AG04450 (cell line): ENCODE results near the gene SCAP. TPM values are rescaled to one million over a fixed set of nuclear protein-coding genes. Genes with fewer than 3 reads are reported as not detected.

ENCODE experiments used
- CTCF ChIA-PET: fragments of 300-600, 350-600 bp; formaldehyde crosslinking; extraction: SDS; loops from one replicate; lab custom pipeline; 2022; ENCODE audit warnings: antibody characterized with exemption, inconsistent platforms; lab: Charles Lee
- POLR2A ChIA-PET: fragments of 350-600 bp; formaldehyde crosslinking; extraction: SDS; loops from one replicate; lab custom pipeline; 2021; ENCODE audit warnings: antibody characterized with exemption, inconsistent platforms; lab: Yijun Ruan, JAX
- DNase-seq: peaks from one replicate; pipeline ENCODE4 v3.0.0-alpha.2; 2011; ENCODE audit warnings: low read depth, low spot score
- H3K27ac ChIP-seq: one replicate; pipeline ENCODE4 v1.5.1; 2012; ENCODE audit warnings: low read depth, low read length, control low read depth
- H3K27me3 ChIP-seq: one replicate; pipeline ENCODE4 v1.6.0; 2012; ENCODE audit warnings: low read length; ENCODE audit not compliant: control insufficient read depth, insufficient read depth
- H3K4me3 ChIP-seq: 2 replicates; pipeline ENCODE4 v1.5.1; 2011; ENCODE audit warnings: mild to moderate bottlenecking, low read depth, low read length, control low read depth
- H3K9me3 ChIP-seq: 2 replicates; pipeline ENCODE4 v1.5.1; 2012; ENCODE audit warnings: low read length; ENCODE audit not compliant: control insufficient read depth, insufficient read depth
- CTCF ChIP-seq: IDR thresholded peaks from 2 replicates; pipeline ENCODE4 v1.5.1; 2011; ENCODE audit warnings: low read depth, low read length, control low read depth, inconsistent platforms
- polyA plus RNA-seq: library from polyadenylated mRNA; depleted of rRNA; stranded (reverse); fragments of >200 nt; gene quantifications from 2 replicates; pipeline ENCODE4 v1.2.3, GENCODE V29; 2011

Gene SCAP
- polyA plus RNA-seq, 1 experiment, result 17.0 TPM

- H3K4me3 ChIP-seq, result peak overlapping the region; percentile 98
- POLR2A ChIA-PET, result interaction anchor here (0.6 to 1.3 kb wide), 15 partner anchors 9 to 340 kb away, joined by 3 to 9 read pairs (median 4); partner anchors contain the start of gene SETD2
- peak overlapping the region; percentile 99 for H3K27ac ChIP-seq
- no peak for DNase-seq
- no peaks in the 10 kb centered on the region; the same call in 1 of the 2 replicates for H3K9me3 ChIP-seq
- CTCF ChIA-PET, result no interaction called here
- peak; percentile 8; the same call in 1 of the 2 replicates for TF ChIP-seq CTCF
- no peaks in the 10 kb centered on the region for H3K27me3 ChIP-seq
These were observed 95.6 kb downstream of the SCAP start for GRCh38 chr3:47380026-47380600.

DNA sequence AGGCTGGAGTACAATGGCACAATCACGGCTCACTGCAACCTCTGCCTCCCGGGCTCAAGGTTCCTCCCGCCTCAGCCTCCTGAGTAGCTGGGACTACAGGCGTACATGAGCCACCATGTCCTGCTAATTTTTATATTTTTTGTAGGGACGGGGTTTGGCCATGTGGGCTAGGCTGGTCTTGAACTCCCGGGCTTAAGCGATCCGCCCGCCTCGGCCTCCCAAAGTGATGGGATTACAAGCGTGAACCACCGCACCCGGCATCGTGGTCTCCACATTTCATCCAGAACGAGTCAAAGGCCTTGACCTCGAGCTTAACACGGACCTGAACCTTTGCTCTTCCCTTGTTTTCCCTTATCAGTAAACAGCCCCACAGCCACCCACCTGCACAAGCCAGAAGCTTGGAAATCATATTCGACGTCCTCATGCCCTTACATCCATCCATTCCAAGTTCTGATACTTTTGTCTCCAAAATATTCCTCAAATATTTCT is 96.3 kb downstream of the SCAP start:
- H3K9me3 ChIP-seq, result no peaks in the 10 kb centered on the region; the same call in 1 of the 2 replicates
- H3K27ac ChIP-seq, result peak overlapping the region; percentile 99
- POLR2A ChIA-PET, result interaction anchor here (0.7 to 1.0 kb wide), 2 partner anchors 15 to 397 kb away, joined by 4 to 6 read pairs; no protein-coding TSS in a partner anchor
- no peaks in the 10 kb centered on the region for H3K27me3 ChIP-seq
- CTCF ChIA-PET, result no interaction called here
- DNase-seq, result no peak
- TF ChIP-seq CTCF, result no peak
- H3K4me3 ChIP-seq, result peak overlapping the region; percentile 98

DNA sequence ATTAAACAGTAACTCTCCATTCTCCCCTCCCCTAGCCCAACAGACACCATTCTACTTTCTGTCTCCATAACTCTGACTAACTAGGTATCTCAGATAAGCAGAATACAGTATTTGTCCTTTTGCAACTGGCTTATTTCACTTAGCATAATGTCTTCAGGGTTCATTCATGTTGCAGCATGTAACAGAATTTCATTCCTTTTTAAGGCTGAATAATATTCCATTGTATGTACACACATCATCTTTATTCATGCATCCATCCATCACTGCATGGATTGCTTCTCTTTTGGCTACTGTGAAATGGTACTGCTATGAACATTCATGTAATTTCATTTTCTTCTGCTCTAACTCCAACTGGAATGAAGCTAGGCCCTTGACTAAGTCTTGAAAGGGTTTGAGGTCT is 96.9 kb downstream of the SCAP start:
- CTCF ChIA-PET, result no interaction called here
- Histone ChIP-seq H3K9me3 (no peaks in the 10 kb centered on the region; the same call in 1 of the 2 replicates), H3K27ac (no peak overlapping the region), H3K4me3 (no peak overlapping the region), H3K27me3 (no peaks in the 10 kb centered on the region)
- no peak for TF ChIP-seq CTCF
- no peak for DNase-seq
- POLR2A ChIA-PET, result interaction anchor here (1.0 kb wide), 1 partner anchor 16 kb away, joined by 6 read pairs; no protein-coding TSS in a partner anchor

DNA sequence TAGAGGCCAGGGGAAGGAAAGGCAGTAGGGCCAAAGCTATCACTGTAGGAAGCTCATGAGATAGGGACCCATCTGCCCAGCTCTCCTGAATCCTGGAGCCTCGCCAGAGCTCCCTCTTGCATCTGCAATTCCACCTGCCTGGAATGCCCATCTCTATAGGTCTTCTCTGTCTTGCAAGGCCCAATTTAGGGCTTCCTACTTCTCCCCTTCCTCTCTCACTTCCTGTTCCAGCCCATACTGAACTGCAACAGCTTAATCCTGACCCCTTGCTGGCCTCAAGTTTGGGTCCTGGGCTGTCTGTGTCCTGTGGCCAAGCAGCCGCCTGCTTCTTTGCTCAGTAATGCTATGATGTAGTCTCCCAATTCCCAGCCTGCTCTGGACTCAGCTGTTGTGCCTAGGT is 98.6 kb downstream of the SCAP start:
- H3K27me3 ChIP-seq, result no peaks in the 10 kb centered on the region
- H3K4me3 ChIP-seq, result no peak overlapping the region
- no peaks in the 10 kb centered on the region; the same call in 1 of the 2 replicates for H3K9me3 ChIP-seq
- no peak overlapping the region for H3K27ac ChIP-seq
- ChIA-PET CTCF (interaction anchor here (0.7 kb wide), 1 partner anchor 510 kb away, joined by 3 read pairs; no protein-coding TSS in a partner anchor), POLR2A (no interaction called here)
- no peak for TF ChIP-seq CTCF
- DNase-seq, result no peak

- no peak overlapping the region for H3K27ac ChIP-seq
- DNase-seq, result no peak
- CTCF ChIA-PET, result no interaction called here
- H3K4me3 ChIP-seq, result no peak overlapping the region
- TF ChIP-seq CTCF, result no peak
- POLR2A ChIA-PET, result no interaction called here
- H3K27me3 ChIP-seq, result no peaks in the 10 kb centered on the region
- H3K9me3 ChIP-seq, result no peaks in the 10 kb centered on the region; the same call in 1 of the 2 replicates
These were observed 99.3 kb downstream of the SCAP start for GRCh38 chr3:47376393-47376792.
